Trophoblast cell (in vitro differentiated cells and primary cell): Measurements from ENCODE around the gene USP24.

ENCODE experiments used
- DNase-seq, 2 donors: peaks; one replicate each; pipeline ENCODE4 v3.0.0-alpha.2; 2016
- H2AFZ ChIP-seq: 2 replicates; pipeline ENCODE4 v1.6.1; 2013; ENCODE audit warnings: low read length, moderate library complexity, mild to moderate bottlenecking; ENCODE audit not compliant: insufficient read depth, poor library complexity
- H2AK5ac ChIP-seq: 2 replicates; pipeline ENCODE4 v1.6.1; 2013; ENCODE audit warnings: mild to moderate bottlenecking, low read length
- H2BK120ac ChIP-seq: 2 replicates; pipeline ENCODE4 v1.6.1; 2013; ENCODE audit warnings: low read length, mild to moderate bottlenecking, moderate library complexity; ENCODE audit not compliant: insufficient read depth, poor library complexity
- H2BK12ac ChIP-seq: 2 replicates; pipeline ENCODE4 v1.6.1; 2013; ENCODE audit warnings: mild to moderate bottlenecking, low read length, moderate library complexity
- H2BK5ac ChIP-seq: 2 replicates; pipeline ENCODE4 v1.6.1; 2013; ENCODE audit warnings: low read length, low read depth, moderate library complexity, mild to moderate bottlenecking; ENCODE audit not compliant: poor library complexity
- H3K14ac ChIP-seq: 2 replicates; pipeline ENCODE4 v1.6.1; 2013; ENCODE audit warnings: mild to moderate bottlenecking, low read length
- H3K18ac ChIP-seq: 2 replicates; pipeline ENCODE4 v1.6.1; 2013; ENCODE audit warnings: mild to moderate bottlenecking, low read length
- H3K23ac ChIP-seq: 2 replicates; pipeline ENCODE4 v1.6.1; 2013; ENCODE audit warnings: low read length
- H3K27ac ChIP-seq: 2 replicates; pipeline ENCODE4 v1.5.1; 2013; ENCODE audit warnings: low read depth, mild to moderate bottlenecking, inconsistent platforms, low read length, moderate library complexity
- H3K27me3 ChIP-seq: 2 replicates; pipeline ENCODE4 v1.6.1; 2013; ENCODE audit warnings: inconsistent platforms, mild to moderate bottlenecking, low read length, moderate library complexity; ENCODE audit not compliant: insufficient read depth
- H3K36me3 ChIP-seq, 2 experiments: 1 replicate in 1 of 2; 2 replicates in 1 of 2; pipeline ENCODE4 v1.6.1; 2013; ENCODE audit warnings: low read length in 2 of 2, mild to moderate bottlenecking in 2 of 2, moderate library complexity in 1 of 2; ENCODE audit not compliant: insufficient read depth in 2 of 2, control insufficient read depth in 1 of 2
- H3K4ac ChIP-seq: 2 replicates; pipeline ENCODE4 v1.6.1; 2013; ENCODE audit warnings: low read depth, mild to moderate bottlenecking, low read length, moderate library complexity
- H3K4me1 ChIP-seq, 2 experiments: 1 replicate in 1 of 2; 2 replicates in 1 of 2; pipeline ENCODE4 v1.6.1; 2013; ENCODE audit warnings: low read length in 2 of 2, mild to moderate bottlenecking in 2 of 2, moderate library complexity in 1 of 2; ENCODE audit not compliant: insufficient read depth in 2 of 2, control insufficient read depth in 1 of 2
- H3K4me2 ChIP-seq: 2 replicates; pipeline ENCODE4 v1.6.1; 2013; ENCODE audit warnings: inconsistent platforms, mild to moderate bottlenecking, low read length, moderate library complexity
- H3K4me3 ChIP-seq: 2 replicates; pipeline ENCODE4 v1.5.1; 2013; ENCODE audit warnings: mild to moderate bottlenecking, low read depth, low read length, inconsistent platforms
- H3K79me1 ChIP-seq: one replicate; pipeline ENCODE4 v1.6.1; 2013; ENCODE audit warnings: low read length
- H3K79me2 ChIP-seq: 2 replicates; pipeline ENCODE4 v1.6.1; 2013; ENCODE audit warnings: low read length, mild to moderate bottlenecking; ENCODE audit not compliant: control insufficient read depth, insufficient read depth, poor library complexity
- H3K9ac ChIP-seq: 2 replicates; pipeline ENCODE4 v1.6.1; 2013; ENCODE audit warnings: mild to moderate bottlenecking, low read length
- H3K9me3 ChIP-seq: 2 replicates; pipeline ENCODE4 v1.6.1; 2013; ENCODE audit warnings: low read depth, mild to moderate bottlenecking, control low read depth, inconsistent platforms, low read length; ENCODE audit not compliant: insufficient read depth
- H4K12ac ChIP-seq: 2 replicates; pipeline ENCODE4 v1.6.1; 2013; ENCODE audit warnings: low read depth, mild to moderate bottlenecking, low read length, moderate library complexity
- H4K8ac ChIP-seq: 2 replicates; pipeline ENCODE4 v1.6.1; 2013; ENCODE audit warnings: low read depth, mild to moderate bottlenecking, low read length, moderate library complexity
- H4K91ac ChIP-seq: one replicate; pipeline ENCODE4 v1.6.1; 2013; ENCODE audit warnings: low read depth, mild to moderate bottlenecking, low read length, moderate library complexity
- WGBS: extraction: QIAGEN DNeasy Blood & Tissue Kit; methylation state at CpG from one replicate; pipeline ENCODE4 v1.1.7; 2013; ENCODE audit warnings: missing lambda C conversion rate; ENCODE audit not compliant: insufficient read length, insufficient coverage; ENCODE audit errors: extremely low coverage; 5-methylcytosine and 5-hydroxymethylcytosine counted together

Gene USP24

GRCh38 chr1:55217226-55217986 is 2.2 kb upstream of the USP24 start:
- no peaks in the 10 kb centered on the region for H3K36me3 ChIP-seq
- no peak overlapping the region for H2BK120ac ChIP-seq
- no peak overlapping the region for H3K14ac ChIP-seq
- no peak overlapping the region for H4K12ac ChIP-seq
- no peak overlapping the region for H2AFZ ChIP-seq
- no peak overlapping the region for H4K8ac ChIP-seq
- H3K27ac ChIP-seq, result no peak overlapping the region
- H3K9ac ChIP-seq, result no peak overlapping the region
- peak in 1 of 2 donors; percentile 25 for DNase-seq
- no peak overlapping the region for H2BK5ac ChIP-seq
- no peak overlapping the region for H3K4ac ChIP-seq
- peaks cover 22% of the 10 kb centered on the region for H3K79me2 ChIP-seq
- H2AK5ac ChIP-seq, result no peak overlapping the region
- no peaks in the 10 kb centered on the region for H3K27me3 ChIP-seq
- H3K9me3 ChIP-seq, result no peaks in the 10 kb centered on the region
- WGBS, result no CpG with 5 or more reads among the region's 6 CpGs
- no peak overlapping the region for H4K91ac ChIP-seq
- no peak overlapping the region for H3K18ac ChIP-seq
- H3K23ac ChIP-seq, result no peak overlapping the region
- peaks cover 21% of the 10 kb centered on the region for H3K79me1 ChIP-seq
- H2BK12ac ChIP-seq, result no peak overlapping the region
- no peak overlapping the region for H3K4me2 ChIP-seq
- H3K4me3 ChIP-seq, result no peak overlapping the region
- H3K4me1 ChIP-seq, result peaks cover 0 to 7% of the 10 kb centered on the region in 2 experiments

- peak overlapping the region; percentile 93 for H4K8ac ChIP-seq
- H3K27me3 ChIP-seq, result no peaks in the 10 kb centered on the region
- peak overlapping the region; percentile 96 for H3K27ac ChIP-seq
- H3K4ac ChIP-seq, result peak overlapping the region; percentile 1
- H3K79me2 ChIP-seq, result peaks cover 23% of the 10 kb centered on the region
- no peak overlapping the region for H2AK5ac ChIP-seq
- no peaks in the 10 kb centered on the region for H3K9me3 ChIP-seq
- peaks cover 21% of the 10 kb centered on the region for H3K79me1 ChIP-seq
- peaks cover 0 to 9% of the 10 kb centered on the region in 2 experiments for H3K4me1 ChIP-seq
- no peak overlapping the region for H4K12ac ChIP-seq
- H2BK120ac ChIP-seq, result no peak overlapping the region
- H3K4me3 ChIP-seq, result no peak overlapping the region
- no peak overlapping the region for H3K23ac ChIP-seq
- no peak overlapping the region for H2BK12ac ChIP-seq
- no peak overlapping the region for H2AFZ ChIP-seq
- DNase-seq, result no peak
- WGBS, result no CpG with 5 or more reads among the region's 9 CpGs
- peak overlapping the region; percentile 93 for H3K14ac ChIP-seq
- no peak overlapping the region for H3K18ac ChIP-seq
- H2BK5ac ChIP-seq, result no peak overlapping the region
- no peaks in the 10 kb centered on the region for H3K36me3 ChIP-seq
- H3K9ac ChIP-seq, result peak overlapping the region; percentile 92
- H4K91ac ChIP-seq, result peak overlapping the region; percentile 93
- peak overlapping the region; percentile 98 for H3K4me2 ChIP-seq
Observed at GRCh38 chr1:55216096-55216495, 932 bp upstream of the USP24 start.

- Histone ChIP-seq H3K27ac (peak overlapping the region; percentile 96), H2AK5ac (peak overlapping the region; percentile 96), H3K79me2 (peaks cover 23% of the 10 kb centered on the region), H3K9ac (peak overlapping the region; percentile 91), H3K18ac (peak overlapping the region; percentile 99), H4K8ac (peak overlapping the region; percentile 93), H3K9me3 (no peaks in the 10 kb centered on the region), H2AFZ (peak overlapping the region; percentile 98), H3K4me1 (peaks cover 0 to 9% of the 10 kb centered on the region in 2 experiments), H2BK12ac (no peak overlapping the region), H3K23ac (no peak overlapping the region), H2BK120ac (peak overlapping the region; percentile 95), H2BK5ac (peak overlapping the region; percentile 86), H3K4me3 (peak overlapping the region; percentile 88), H4K91ac (peak overlapping the region; percentile 93), H3K14ac (peak overlapping the region; percentile 98), H3K36me3 (no peaks in the 10 kb centered on the region), H3K4me2 (peak overlapping the region; percentile 98), H3K4ac (peak overlapping the region; percentile 98), H3K79me1 (peaks cover 21% of the 10 kb centered on the region), H4K12ac (peak overlapping the region; percentile 85), H3K27me3 (no peaks in the 10 kb centered on the region)
- WGBS, result no CpG with 5 or more reads among the region's 29 CpGs
- DNase-seq, result no peak
Observed at GRCh38 chr1:55214934-55215193, 300 bp downstream of the USP24 start.

DNA sequence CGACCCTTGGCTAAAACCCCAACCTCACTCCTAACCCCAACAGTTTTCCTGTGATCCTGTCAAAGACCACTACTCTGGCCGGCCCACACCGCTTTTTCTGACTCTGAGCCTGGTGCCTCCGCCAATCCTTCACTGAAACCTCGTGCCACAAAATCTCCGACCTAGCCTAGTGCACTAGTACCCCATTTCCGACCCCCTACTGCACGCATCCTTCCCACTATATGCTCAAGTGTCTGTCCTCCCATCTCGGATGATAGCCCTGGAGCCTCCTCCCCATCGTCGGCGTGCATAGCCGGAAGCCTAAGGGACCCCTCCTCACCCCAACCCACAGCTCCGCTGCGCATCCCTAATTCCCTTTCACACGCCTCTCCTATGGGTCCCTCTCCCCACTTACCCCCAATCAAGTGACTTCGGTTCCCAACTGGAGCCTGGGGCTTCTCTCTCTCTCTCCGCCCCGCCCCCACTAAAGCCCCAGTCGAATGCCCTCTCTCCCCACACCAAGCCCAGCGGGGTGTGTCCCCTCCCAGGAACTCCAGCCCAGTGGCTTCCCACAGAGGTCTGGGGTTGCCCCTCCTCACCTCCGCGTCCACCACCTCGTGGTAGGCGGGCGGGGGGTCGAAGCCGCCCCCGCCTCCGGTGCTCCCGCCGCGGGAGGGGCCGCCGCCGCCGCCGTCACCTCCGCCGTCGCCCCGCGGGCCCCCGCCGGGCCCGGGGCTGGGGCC is 791 bp downstream of the USP24 start:
- no peak for DNase-seq
- H2BK12ac ChIP-seq, result peak overlapping the region; percentile 56
- peak overlapping the region; percentile 98 for H3K4ac ChIP-seq
- peak overlapping the region; percentile 88 for H3K4me3 ChIP-seq
- peak overlapping the region; percentile 95 for H2BK120ac ChIP-seq
- peak overlapping the region; percentile 98 for H3K4me2 ChIP-seq
- peak overlapping the region; percentile 96 for H3K27ac ChIP-seq
- H3K36me3 ChIP-seq, result no peaks in the 10 kb centered on the region
- H3K79me2 ChIP-seq, result peaks cover 23% of the 10 kb centered on the region
- H2BK5ac ChIP-seq, result peak overlapping the region; percentile 86
- H3K4me1 ChIP-seq, result peaks cover 0 to 9% of the 10 kb centered on the region in 2 experiments
- H3K18ac ChIP-seq, result peak overlapping the region; percentile 99
- WGBS, result no CpG with 5 or more reads among the region's 46 CpGs
- peaks cover 21% of the 10 kb centered on the region for H3K79me1 ChIP-seq
- no peaks in the 10 kb centered on the region for H3K27me3 ChIP-seq
- peak overlapping the region; percentile 91 for H3K9ac ChIP-seq
- peak overlapping the region; percentile 98 for H2AFZ ChIP-seq
- peak overlapping the region; percentile 93 for H4K8ac ChIP-seq
- peak overlapping the region; percentile 98 for H3K14ac ChIP-seq
- H4K12ac ChIP-seq, result peak overlapping the region; percentile 85
- H2AK5ac ChIP-seq, result peak overlapping the region; percentile 96
- H4K91ac ChIP-seq, result peak overlapping the region; percentile 93
- H3K9me3 ChIP-seq, result no peaks in the 10 kb centered on the region
- no peak overlapping the region for H3K23ac ChIP-seq
